Ovary (tissue), 3 donors: ENCODE data around the gene WASF2.

Experiments used
- CTCF ChIP-seq, 3 donors: fragments of 450-650 bp in 2 of 3; fragments of 200-600 bp in 1 of 3; IDR thresholded peaks; one replicate each; pipeline versions ENCODE4 v1.5.1 to v1.8.0; 2016 to 2022; ENCODE audit warnings: antibody characterized with exemption in 3 of 3, mild to moderate bottlenecking in 1 of 3
- EP300 ChIP-seq: sonication (generic); formaldehyde crosslinking; IDR thresholded peaks from one replicate; pipeline ENCODE4 v1.6.1; 2017; ENCODE audit warnings: antibody characterized with exemption
- POLR2A ChIP-seq: fragments of 450-650 bp; IDR thresholded peaks from one replicate; pipeline ENCODE4 v1.6.1; 2017; ENCODE audit warnings: antibody characterized with exemption, mild to moderate bottlenecking, moderate library complexity
- donor health status: DM: no; HTN: no; CAD: no.

GRCh38 chr1:27513958-27514357 is 24.0 kb upstream of the WASF2 start:
- no peak for TF ChIP-seq CTCF (IDR thresholded peaks at IDR 0.05)
- no peak for TF ChIP-seq POLR2A
- no peak for TF ChIP-seq EP300
